ENCODE data around the gene KNSTRN. TPM values are rescaled to one million over a fixed set of nuclear protein-coding genes. Genes with fewer than 3 reads are reported as not detected.

Gene KNSTRN
- total and polyA plus RNA-seq, 2 of the 13 experiments (the other 11 are each of a cell fraction or from before 2014, with no cell fraction given), result 20.3 to 62.3 TPM

- Histone ChIP-seq H3K27me3 (ENCODE audit: control insufficient read depth in 1 of 2, insufficient read depth in 2 of 2, low read length in 2 of 2) (no peaks in the 10 kb centered on the region; a peak in 2 of 5 replicates), H3K27ac (ENCODE audit: extremely low read length, insufficient read depth, low read length) (no peak overlapping the region), H3K9ac (ENCODE audit: insufficient read depth, low read depth, low read length) (no peak overlapping the region), H3K9me3 (ENCODE audit: low read length) (no peaks in the 10 kb centered on the region), H3K4me3 (replicated peaks in 1 of 3; ENCODE audit: insufficient read depth in 1 of 3, low read depth in 2 of 3, low read length in 3 of 3) (no peak overlapping the region), H3K4me1 (ENCODE audit: insufficient read depth, low read length) (no peaks in the 10 kb centered on the region), H2AFZ (ENCODE audit: low read length) (no peak overlapping the region), H4K20me1 (ENCODE audit: insufficient read depth, low read length) (no peaks in the 10 kb centered on the region), H3K36me3 (replicated peaks in 1 of 2; ENCODE audit: control insufficient read depth in 1 of 2, insufficient read depth in 2 of 2, low read length in 2 of 2) (no peaks in the 10 kb centered on the region), H3K79me2 (ENCODE audit: insufficient read depth, low read length) (no peaks in the 10 kb centered on the region), H3K4me2 (ENCODE audit: low read depth, low read length) (no peak overlapping the region)
- no peak for DNase-seq (ENCODE audit: low spot score)
- in situ Hi-C loops (cut with HindIII; ENCODE audit: extremely low pct_ligation_motif_present, low pct_unique_long_range_greater_than_20kb) (no loop called here), intact Hi-C loops (cut with micrococcal nuclease; ENCODE audit: unreplicated experiment) (no loop called here)
- no peak for FAIRE-seq
- ATAC-seq, result no peak
- CTCF ChIA-PET (ENCODE audit: low intra/inter-chr PET ratio, low total read pairs), result no interaction called here
- WGBS (ENCODE audit: low lambda C conversion rate), result 27% methylated on average over 4 of the region's 4 CpGs
- no TSS peak for BruUV-seq (replicated peaks)
- POLR2A ChIA-PET, result no interaction called here
- TF ChIP-seq MTA3 (CRISPR knock-in tag; IDR thresholded peaks at IDR 0.05) (no peak), GPBP1L1 (CRISPR knock-in tag; IDR thresholded peaks at IDR 0.05) (no peak), NFE2L2 (IDR thresholded peaks at IDR 0.05; ENCODE audit: low read length) (no peak), ZNF230 (CRISPR knock-in tag; IDR thresholded peaks at IDR 0.05) (no peak), ETS1 (CRISPR knock-in tag; IDR thresholded peaks at IDR 0.05) (no peak), NAIF1 (CRISPR knock-in tag; IDR thresholded peaks at IDR 0.05; ENCODE audit: borderline replicate concordance) (no peak), TFE3 (CRISPR knock-in tag; IDR thresholded peaks at IDR 0.05) (no peak), ZUFSP (CRISPR knock-in tag; IDR thresholded peaks at IDR 0.05; ENCODE audit: borderline replicate concordance) (no peak), MXD3 (CRISPR knock-in tag; IDR thresholded peaks at IDR 0.05) (no peak)
Observed at GRCh38 chr15:40428185-40428584, 45.7 kb downstream of the KNSTRN start.
